GM19452 (cell line): ENCODE measurements around the gene OVOL1.

Source experiments
- ATAC-seq: cut with Tn5 transposase; IDR thresholded peaks from one replicate; pipeline ENCODE4 v1.9.1; 2021; ENCODE audit not compliant: unreplicated experiment

The OVOL1 gene

GRCh38 chr11:65777821-65778361 lies 9.0 kb upstream of the OVOL1 start:
- no peak for ATAC-seq

DNA sequence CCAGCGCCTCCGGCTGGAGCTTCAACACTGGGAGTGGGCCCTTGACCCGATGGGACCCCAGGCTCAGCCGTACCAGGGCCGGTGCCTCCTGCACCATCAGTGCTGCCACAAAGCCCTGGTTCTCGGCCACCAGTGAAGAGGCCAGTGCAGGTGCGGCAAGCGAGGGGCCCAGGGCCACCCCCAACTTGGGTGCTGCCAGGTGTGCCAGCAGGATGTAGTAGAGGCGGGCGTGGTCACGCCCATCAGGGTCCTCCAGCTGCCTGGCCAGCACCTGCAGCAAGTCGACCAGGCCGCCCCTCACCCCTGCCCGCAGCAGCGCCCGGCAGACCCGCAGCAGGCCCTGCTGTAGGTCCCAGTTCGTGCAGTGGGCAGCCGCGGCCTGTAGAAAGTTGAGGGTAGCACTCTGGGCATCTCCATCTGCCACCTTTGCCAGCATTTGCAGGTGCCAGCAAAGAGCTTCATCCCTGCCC lies 8.4 kb upstream of the OVOL1 start:
- ATAC-seq, result no peak

DNA sequence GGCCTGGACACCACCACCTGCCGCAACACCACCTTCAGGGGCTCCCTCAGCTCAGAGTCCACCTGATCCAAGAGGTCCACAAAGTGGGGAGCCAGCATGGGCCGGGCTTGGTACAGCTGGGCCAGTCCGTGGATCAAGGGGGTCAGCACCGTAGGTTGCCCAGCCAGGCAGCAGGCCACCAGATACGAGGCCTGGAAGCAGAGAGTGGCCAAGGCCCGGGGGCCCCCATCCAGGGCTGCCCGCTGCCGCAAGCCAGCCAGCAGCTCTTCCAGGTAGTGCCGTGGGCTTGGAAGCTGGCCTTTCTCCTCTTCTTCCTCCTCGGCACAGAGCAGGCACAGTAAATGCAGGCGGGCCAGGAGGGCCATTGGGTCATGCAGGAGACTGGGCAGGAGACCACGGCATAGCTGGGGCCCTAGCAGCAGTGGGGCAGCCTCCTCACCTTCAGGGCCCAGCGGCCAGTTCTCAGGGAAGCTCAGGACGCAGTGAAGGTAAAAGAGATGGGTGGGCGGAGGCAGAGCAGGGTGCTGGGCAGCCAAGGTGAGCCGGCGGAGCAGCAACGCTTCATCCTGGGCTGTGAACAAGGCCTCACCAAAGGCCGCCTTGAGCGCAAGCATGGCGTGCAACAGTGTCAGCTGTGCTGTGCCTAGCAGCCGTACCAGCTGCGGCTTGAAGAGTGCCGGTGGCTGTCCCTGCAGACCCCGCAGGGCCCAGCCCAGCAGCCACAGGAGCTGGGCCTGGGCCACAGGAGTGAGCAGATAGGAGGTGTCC lies 7.8 kb upstream of the OVOL1 start:
- ATAC-seq, result no peak

DNA sequence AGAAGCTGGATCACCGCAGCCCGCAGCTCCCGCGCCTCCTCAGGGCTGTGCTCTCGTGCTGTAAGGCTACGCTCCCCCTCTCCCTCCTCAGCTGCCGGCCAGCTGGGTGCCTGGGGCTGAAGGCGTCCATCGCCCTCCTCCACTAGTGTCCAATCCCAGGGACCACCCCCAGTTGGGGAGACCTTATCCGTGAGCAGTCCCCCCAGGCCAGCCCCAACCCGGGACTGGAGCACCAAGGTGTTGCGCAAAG lies 7.3 kb upstream of the OVOL1 start:
- ATAC-seq, result no peak

DNA sequence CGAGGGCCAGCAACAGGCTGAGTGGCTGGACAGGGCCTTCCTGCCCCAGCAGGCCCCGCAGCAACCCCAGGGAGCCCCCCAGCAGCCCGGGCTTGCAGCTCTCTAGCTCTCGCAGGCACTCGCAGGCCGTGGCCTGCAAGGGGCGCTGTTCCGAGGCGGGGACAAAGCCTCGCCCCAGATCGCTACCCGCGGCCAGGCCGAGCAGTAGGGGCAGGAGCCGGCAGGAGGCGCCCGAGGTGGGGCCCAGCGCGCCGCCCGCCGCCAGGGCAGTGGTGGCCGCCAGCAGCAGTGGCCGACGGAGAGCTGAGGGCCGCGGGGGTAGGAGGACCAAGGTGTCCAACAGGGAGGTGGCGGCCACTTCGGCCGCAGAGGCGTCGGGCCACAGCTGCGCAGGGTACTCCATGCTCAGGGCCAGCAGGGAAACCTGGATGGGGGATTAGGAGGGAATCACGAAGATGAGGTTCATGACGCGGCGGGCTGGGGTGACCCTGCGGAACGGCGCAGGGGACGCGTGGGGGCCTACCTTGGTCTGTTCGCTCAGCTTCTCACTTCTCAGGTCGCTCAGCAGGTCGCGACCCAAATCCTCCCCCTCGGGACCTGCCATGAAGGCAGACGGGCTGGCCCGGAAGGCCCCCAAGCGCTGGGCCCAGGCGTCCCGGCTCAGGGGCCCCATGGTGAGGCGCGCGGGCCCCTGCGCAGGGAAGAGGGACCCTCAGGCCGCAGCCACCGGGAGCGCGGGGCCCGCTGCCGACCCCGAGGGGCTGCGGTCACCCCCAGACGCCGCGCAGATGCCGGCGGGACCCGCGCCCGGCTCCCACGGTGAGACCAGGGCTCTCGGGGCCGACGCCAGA lies 6.7 kb upstream of the OVOL1 start:
- ATAC-seq, result peak; percentile 45

DNA sequence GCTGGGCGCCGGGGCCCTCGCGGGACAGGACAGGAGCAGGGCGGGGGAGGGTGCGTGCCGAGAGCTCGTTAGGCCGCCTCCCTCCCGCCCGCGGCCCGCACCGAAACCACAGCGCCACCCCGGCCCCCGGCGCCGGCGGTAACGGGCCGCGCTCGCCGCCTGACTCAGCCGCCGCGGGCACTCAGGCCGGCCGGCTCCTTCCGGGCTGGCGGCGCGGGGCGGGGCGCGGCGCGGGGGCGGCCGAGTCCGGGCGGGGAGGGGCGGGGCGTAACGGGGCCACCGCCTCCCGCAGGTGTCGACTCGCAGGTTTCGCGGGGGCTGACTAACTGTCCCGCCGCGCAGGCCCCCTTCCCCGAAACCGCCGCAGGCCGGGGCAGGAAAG lies 6.1 kb upstream of the OVOL1 start, which contains the start of gene AP5B1:
AP5B1 (minus strand) TSS at position 207 of the 382 bp plus-strand sequence. CDS start 385 bp downstream, outside the sequence.
- ATAC-seq, result peak; percentile 66

GRCh38 chr11:65781152-65781961 lies 5.5 kb upstream of the OVOL1 start:
- peak; percentile 38 for ATAC-seq

DNA sequence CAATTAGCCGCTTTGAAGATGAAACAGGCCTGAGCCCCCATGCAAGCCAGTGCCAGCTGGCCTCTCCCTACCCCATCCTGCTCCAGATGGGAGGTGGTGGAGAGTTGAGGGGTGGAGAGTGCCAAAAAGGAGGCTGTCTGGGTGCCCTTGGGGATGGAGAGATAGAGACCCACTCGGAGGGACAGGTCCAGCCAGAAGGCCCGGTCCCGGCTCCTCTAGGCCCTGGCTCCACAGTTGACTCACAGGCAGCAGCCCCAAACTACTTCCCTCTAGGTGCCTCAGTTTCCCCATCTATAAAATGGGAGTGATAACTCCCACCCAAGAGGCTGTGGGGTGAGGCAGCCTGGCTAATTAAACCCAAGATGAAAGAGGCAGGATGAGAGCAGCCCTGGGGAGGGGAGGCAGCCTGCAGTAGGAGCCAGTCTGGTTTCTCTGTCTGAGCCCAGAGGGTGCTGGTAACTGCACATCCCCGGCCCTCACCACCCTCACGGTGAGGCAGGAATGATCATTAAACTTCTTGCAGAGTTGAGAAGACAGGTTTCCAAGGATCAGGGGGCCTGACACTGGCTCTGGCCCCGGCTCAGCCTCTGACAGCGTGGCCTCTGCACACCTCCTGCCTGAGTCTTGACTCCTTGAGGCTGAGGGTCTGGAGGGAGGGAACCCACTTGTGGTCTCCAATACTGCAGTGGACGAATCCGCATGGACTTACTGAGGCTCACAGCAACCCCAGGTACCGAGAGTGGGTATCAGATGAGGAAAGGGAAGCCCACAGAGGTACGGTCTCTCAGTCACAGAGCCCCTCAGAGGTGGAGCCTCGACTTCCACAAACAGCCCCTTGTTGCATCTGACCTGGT lies 4.7 kb upstream of the OVOL1 start:
- no peak for ATAC-seq

- no peak for ATAC-seq
These were observed 4.0 kb upstream of the OVOL1 start for GRCh38 chr11:65782816-65783228.

- no peak for ATAC-seq
These were observed 1.4 kb upstream of the OVOL1 start for GRCh38 chr11:65785319-65786007.

GRCh38 chr11:65786008-65786785 lies 666 bp upstream of the OVOL1 start:
- ATAC-seq, result no peak

GRCh38 chr11:65787649-65788622 lies 1.1 kb downstream of the OVOL1 start:
- no peak for ATAC-seq

DNA sequence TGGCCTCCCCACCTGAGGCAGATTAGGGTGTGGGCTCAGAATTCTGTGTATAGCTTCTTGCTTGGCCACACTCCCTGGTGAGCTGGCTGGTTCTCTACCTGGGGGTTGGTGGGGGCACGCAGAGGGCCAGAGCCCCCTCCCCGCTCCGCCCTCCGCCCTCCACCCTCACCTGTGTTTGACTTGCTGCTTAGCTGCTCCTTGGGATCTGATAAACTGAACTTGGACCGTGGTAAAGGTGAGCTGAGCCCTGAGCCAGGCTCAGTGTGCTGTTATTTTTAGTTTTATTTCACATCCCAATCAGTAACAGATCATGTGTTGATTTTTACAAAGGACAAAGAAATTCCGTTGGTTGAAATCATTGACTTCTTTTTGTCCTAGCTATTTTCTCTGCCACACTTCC lies 2.0 kb downstream of the OVOL1 start:
- ATAC-seq, result no peak

DNA sequence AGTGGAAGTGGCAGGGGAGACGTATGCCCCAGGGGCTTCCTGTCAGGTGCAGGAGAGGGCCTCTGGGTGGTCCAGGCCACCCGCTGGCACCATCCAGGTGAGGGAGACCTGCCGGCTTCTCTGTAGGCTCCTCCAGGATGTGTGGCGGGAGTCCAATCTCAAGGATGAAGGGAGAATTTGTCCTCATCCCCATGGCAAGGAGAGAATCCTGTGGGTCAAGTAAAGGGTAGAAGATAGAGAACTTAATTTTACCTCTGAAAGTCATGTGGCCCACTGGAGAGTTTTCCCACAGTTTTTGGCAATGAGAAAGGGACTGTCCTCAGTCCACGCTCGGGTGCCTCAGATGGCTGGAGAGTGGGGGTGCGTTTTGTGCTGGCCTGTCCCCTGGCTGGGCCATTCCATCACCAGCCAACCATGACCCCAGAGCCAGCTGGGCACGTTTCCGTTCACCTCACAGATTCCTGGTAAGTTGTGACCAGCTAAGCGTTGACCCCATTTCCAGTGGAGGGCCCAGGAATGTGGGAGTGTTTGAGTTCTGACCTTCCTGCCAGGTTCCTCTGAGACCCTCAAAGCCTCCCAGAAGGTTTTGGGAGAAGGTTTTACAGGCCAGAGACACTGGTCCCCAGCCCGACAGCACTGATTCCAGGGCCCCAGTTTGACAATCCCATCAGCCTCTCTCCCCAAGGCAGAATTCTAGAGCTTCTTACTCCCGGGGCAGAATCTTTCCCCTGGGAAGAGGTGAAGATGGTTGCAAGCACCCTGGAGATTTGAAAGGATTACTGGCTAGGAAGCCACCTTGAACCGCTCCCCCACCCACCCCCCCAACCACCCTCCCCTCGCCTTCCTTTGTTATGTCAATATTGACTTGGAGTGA lies 2.6 kb downstream of the OVOL1 start:
- no peak for ATAC-seq

DNA sequence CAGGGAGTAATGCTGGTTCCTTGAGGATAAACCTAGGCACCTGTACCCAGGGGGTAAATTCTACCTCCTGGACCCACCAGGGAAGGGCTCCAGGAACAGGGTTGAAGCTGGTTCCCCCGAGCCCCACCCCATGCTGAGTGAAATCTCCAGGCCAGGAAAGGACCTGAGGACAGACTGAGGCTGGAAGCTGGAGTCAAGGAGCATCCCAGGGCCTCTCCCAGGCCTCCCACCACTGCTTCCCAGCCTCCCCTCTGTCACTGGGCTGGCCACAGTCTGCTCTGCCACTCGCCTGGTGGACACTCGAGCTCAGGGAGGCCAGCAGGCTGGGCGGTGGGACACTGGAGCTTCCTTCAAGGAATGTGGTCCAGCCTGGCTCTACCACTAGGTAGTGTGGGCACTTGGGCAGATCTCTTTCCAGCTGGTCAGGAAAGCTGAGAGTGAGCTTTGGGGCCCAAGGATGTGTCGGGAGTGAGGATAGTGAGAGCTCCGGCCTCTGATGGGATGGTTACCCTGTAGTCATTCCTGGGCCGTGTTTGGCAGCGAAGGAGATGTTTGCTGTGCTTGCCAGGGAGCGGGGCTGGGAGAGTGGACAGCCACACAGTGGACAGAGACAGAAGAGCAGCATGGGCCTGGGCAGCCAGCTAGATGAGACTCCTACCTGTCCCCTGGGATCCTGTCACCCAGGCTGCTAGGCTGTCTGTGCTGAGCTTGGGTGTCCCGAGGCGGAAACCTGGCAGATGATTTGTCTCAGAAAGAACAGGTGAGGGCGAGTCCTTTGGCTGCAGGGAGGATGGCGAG lies 3.4 kb downstream of the OVOL1 start:
- no peak for ATAC-seq
